Fibroblast of villous mesenchyme (primary cell): Measurements from ENCODE around the gene HTR5A. TPM values are rescaled to one million over a fixed set of nuclear protein-coding genes. Genes with fewer than 3 reads are reported as not detected.

Experiments
- DNase-seq: peaks from one replicate; pipeline ENCODE4 v3.0.0-alpha.2; 2010; ENCODE audit warnings: low read depth
- H3K4me3 ChIP-seq: 2 replicates; pipeline ENCODE4 v1.5.1; 2011; ENCODE audit warnings: low read depth, mild to moderate bottlenecking, low read length
- CTCF ChIP-seq: IDR thresholded peaks from 2 replicates; pipeline ENCODE4 v1.5.1; 2012; ENCODE audit warnings: low read depth, mild to moderate bottlenecking, low read length; ENCODE audit not compliant: insufficient read depth
- total RNA-seq: library from RNA; depleted of rRNA; stranded (reverse); fragments of >200 nt; gene quantifications from 2 replicates; pipeline ENCODE4 v1.2.3, GENCODE V29; 2012

Gene HTR5A
- total RNA-seq, 1 donor: not detected

GRCh38 chr7:155043756-155044155 lies 26.4 kb upstream of the HTR5A start:
- DNase-seq: no peak
- H3K4me3 ChIP-seq: no peak overlapping the region
- no peak for TF ChIP-seq CTCF

GRCh38 chr7:155048006-155048405 lies 22.1 kb upstream of the HTR5A start:
- no peak overlapping the region for H3K4me3 ChIP-seq
- no peak for DNase-seq
- TF ChIP-seq CTCF: no peak

- no peak for TF ChIP-seq CTCF
- no peak overlapping the region for H3K4me3 ChIP-seq
- no peak for DNase-seq
Observed at GRCh38 chr7:155051355-155051754, 18.8 kb upstream of the HTR5A start.

DNA sequence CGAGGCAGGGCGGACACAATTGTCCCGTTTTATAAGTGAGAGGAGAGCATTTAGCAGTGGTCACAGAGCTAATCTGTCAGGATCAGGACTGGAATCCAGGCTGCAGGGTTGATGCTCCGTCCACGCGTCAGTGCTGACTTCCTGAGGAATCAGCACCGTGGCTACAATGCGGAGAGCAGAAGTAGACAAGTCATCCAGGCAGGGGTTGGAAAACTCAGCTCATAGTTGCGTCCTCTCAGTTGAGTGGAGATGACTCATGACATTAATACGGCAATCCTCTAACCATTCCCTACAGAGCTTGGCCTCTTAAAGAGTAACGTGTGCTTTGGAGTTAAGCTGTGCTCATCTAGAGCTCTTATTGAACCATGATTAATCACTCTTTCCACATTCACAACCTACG lies 17.1 kb upstream of the HTR5A start:
- H3K4me3 ChIP-seq: no peak overlapping the region
- no peak for DNase-seq
- TF ChIP-seq CTCF: no peak

GRCh38 chr7:155054761-155055160 lies 15.4 kb upstream of the HTR5A start:
- no peak overlapping the region for H3K4me3 ChIP-seq
- no peak for TF ChIP-seq CTCF
- DNase-seq: no peak

GRCh38 chr7:155057076-155057475 lies 13.0 kb upstream of the HTR5A start:
- H3K4me3 ChIP-seq: no peak overlapping the region
- no peak for DNase-seq
- no peak for TF ChIP-seq CTCF

GRCh38 chr7:155058896-155059295 lies 11.2 kb upstream of the HTR5A start:
- H3K4me3 ChIP-seq: no peak overlapping the region
- TF ChIP-seq CTCF: no peak
- DNase-seq: no peak
